ENCODE results near the gene SLC29A1.

The SLC29A1 gene

DNA sequence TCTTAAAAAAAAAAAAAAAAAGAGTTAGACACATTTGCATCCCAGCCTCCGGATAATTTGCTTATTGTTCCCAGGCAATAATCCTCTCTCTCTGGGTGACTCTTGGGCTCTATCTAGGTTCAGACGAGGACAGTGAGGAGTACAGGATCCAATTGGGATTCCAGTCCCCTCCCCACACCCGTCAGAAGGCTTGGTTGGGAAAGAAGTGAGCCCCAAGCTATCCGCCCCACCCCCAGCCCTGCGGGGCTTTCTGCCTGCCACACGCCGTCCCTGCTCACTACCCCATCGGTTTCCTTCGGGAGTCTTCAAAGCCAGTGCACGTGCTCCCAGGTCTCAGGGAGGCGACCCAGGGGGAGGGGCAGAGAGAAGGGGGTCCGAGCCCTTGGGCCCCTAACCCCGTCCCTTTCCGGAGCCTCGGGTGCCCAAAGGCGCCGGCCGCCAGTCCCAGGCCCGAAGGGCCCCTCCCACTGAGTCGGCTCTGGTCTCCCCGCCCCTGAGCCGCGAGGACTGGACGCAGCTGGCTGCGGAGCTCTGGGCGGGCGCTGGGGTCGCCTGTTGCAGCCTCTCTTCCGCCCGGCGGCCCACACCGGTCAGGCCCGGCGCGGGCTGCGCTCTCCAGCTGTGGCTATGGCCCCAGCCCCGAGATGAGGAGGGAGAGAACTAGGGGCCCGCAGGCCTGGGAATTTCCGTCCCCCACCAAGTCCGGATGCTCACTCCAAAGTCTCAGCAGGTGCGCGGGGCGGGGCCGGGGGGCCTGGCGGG, 4.2 kb upstream of the SLC29A1 start:
- 2% methylated on average over 36 of the region's 45 CpGs for WGBS

DNA sequence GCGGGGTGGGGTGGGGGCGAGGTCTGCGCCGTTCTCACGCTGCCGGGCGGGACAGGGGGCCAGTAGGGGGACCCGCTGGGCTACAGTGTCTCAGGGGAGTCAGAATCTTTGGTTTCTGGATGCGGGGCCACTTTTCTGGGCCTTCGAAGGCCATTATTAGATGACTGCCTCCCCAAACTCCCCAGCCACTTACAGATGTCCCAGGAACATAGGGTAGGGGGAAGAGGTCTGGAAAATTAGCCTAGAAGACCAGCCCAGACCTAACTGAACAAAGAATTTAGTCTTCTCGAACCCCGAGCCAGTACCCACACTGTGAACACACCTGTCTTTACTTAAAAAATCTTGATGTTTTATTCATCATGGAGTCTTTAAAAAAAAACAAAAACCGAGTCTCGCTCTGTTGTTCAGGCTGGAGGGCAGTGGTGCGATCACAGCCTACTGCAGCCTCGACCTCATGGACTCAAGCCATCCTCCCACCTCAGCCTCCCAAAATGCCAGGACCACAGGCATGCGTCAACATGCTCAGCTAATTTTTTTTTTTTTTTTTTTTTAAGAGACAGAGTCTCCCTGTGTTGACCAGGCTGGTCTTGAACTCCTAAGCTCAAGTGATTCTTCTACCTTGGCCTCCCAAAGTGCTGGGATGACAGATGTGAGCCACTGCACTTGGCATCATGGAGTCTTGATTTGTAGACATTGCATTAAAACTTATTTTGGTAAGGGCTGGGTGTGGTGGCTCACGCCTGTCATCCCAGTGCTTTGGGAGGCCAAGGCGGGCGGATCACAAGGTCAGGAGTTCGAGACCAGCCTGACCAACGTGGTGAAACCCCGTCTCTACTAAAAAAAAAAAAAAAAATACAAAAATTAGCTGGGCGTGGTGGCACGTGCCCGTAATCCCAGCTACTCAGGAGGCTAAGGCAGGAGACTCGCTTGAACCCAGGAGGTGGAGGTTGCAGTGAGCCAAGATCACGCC, 3.3 kb upstream of the SLC29A1 start:
- Histone ChIP-seq H3K4me1 (ENCODE audit: control insufficient read depth, insufficient read depth, low read depth, low read length) (peaks cover 51% of the 10 kb centered on the region), H4K91ac (ENCODE audit: low read length) (no peak overlapping the region), H2BK12ac (ENCODE audit: low read length in 2 of 2) (no peak overlapping the region), H2AFZ (ENCODE audit: low read depth, low read length) (no peak overlapping the region), H3K36me3 (ENCODE audit: control insufficient read depth in 1 of 2, insufficient read depth in 2 of 2, low read depth in 1 of 2, low read length in 2 of 2) (no peaks in the 10 kb centered on the region), H3K18ac (ENCODE audit: low read depth in 1 of 2, low read length in 2 of 2) (no peak overlapping the region), H3K4me3 (ENCODE audit: insufficient read depth in 1 of 2, low read depth in 1 of 2, low read length in 2 of 2) (peak overlapping the region in 1 of 2 experiments; percentile 62), H3K9ac (ENCODE audit: low read length) (peak overlapping the region; percentile 45), H3K23ac (ENCODE audit: low read length in 2 of 2) (no peak overlapping the region), H3K79me1 (replicated peaks; ENCODE audit: low read length, poor library complexity, severe bottlenecking) (peaks cover 12% of the 10 kb centered on the region), H2BK120ac (ENCODE audit: low read depth, low read length) (peak overlapping the region; percentile 73), H2BK15ac (ENCODE audit: low read depth, poor library complexity, severe bottlenecking) (peak overlapping the region; percentile 96), H2BK5ac (ENCODE audit: low read depth, low read length, poor library complexity, severe bottlenecking) (no peak overlapping the region), H3K14ac (ENCODE audit: low read length in 2 of 2) (no peak overlapping the region), H4K8ac (ENCODE audit: low read length) (peak overlapping the region; percentile 43), H3K4me2 (ENCODE audit: low read length, poor library complexity, severe bottlenecking) (peak overlapping the region; percentile 34), H3K27ac (ENCODE audit: low read length, poor library complexity, severe bottlenecking) (peak overlapping the region; percentile 37), H2AK5ac (ENCODE audit: low read length, severe bottlenecking) (peak overlapping the region; percentile 44), H3K9me3 (ENCODE audit: control insufficient read depth, low read length) (no peaks in the 10 kb centered on the region), H3K27me3 (ENCODE audit: control insufficient read depth in 1 of 2, insufficient read depth in 1 of 2, low read length in 2 of 2) (peaks cover 0 to 3% of the 10 kb centered on the region in 2 experiments), H3K4ac (ENCODE audit: low read depth in 1 of 2, low read length in 2 of 2) (no peak overlapping the region)
- 71% methylated on average over 15 of the region's 28 CpGs for WGBS
- DNase-seq: no peak

More for the DNA sequence above, 4.2 kb upstream of the SLC29A1 start:
- H3K36me3 ChIP-seq (ENCODE audit: control insufficient read depth in 1 of 2, insufficient read depth in 2 of 2, low read depth in 1 of 2, low read length in 2 of 2): no peaks in the 10 kb centered on the region
- peak overlapping the region; percentile 66 for H2BK5ac ChIP-seq (ENCODE audit: low read depth, low read length, poor library complexity, severe bottlenecking)
- H3K79me1 ChIP-seq (replicated peaks; ENCODE audit: low read length, poor library complexity, severe bottlenecking): peaks cover 4% of the 10 kb centered on the region
- peak overlapping the region; percentile 15 to 88 for H2BK12ac ChIP-seq (ENCODE audit: low read length in 2 of 2)
- no peak overlapping the region for H2AK5ac ChIP-seq (ENCODE audit: low read length, severe bottlenecking)
- H3K4me3 ChIP-seq (ENCODE audit: insufficient read depth in 1 of 2, low read depth in 1 of 2, low read length in 2 of 2): peak overlapping the region; percentile 62 to 73
- H3K27me3 ChIP-seq (ENCODE audit: control insufficient read depth in 1 of 2, insufficient read depth in 1 of 2, low read length in 2 of 2): peaks cover 0 to 3% of the 10 kb centered on the region in 2 experiments
- no peaks in the 10 kb centered on the region for H3K9me3 ChIP-seq (ENCODE audit: control insufficient read depth, low read length)
- H4K91ac ChIP-seq (ENCODE audit: low read length): no peak overlapping the region
- H2BK15ac ChIP-seq (ENCODE audit: low read depth, poor library complexity, severe bottlenecking): peak overlapping the region; percentile 71
- H3K4ac ChIP-seq (ENCODE audit: low read depth in 1 of 2, low read length in 2 of 2): peak overlapping the region in 1 of 2 experiments; percentile 49
- peak overlapping the region; percentile 73 for H2BK120ac ChIP-seq (ENCODE audit: low read depth, low read length)
- peak; percentile 87 for DNase-seq
- peak overlapping the region; percentile 79 for H4K8ac ChIP-seq (ENCODE audit: low read length)
- peak overlapping the region; percentile 96 for H3K4me2 ChIP-seq (ENCODE audit: low read length, poor library complexity, severe bottlenecking)
- peak overlapping the region; percentile 84 for H3K27ac ChIP-seq (ENCODE audit: low read length, poor library complexity, severe bottlenecking)
- H3K14ac ChIP-seq (ENCODE audit: low read length in 2 of 2): no peak overlapping the region
- peaks cover 46% of the 10 kb centered on the region for H3K4me1 ChIP-seq (ENCODE audit: control insufficient read depth, insufficient read depth, low read depth, low read length)
- H3K18ac ChIP-seq (ENCODE audit: low read depth in 1 of 2, low read length in 2 of 2): peak overlapping the region; percentile 84 to 96
- no peak overlapping the region for H2AFZ ChIP-seq (ENCODE audit: low read depth, low read length)
- H3K9ac ChIP-seq (ENCODE audit: low read length): peak overlapping the region; percentile 79
- no peak overlapping the region for H3K23ac ChIP-seq (ENCODE audit: low read length in 2 of 2)

DNA sequence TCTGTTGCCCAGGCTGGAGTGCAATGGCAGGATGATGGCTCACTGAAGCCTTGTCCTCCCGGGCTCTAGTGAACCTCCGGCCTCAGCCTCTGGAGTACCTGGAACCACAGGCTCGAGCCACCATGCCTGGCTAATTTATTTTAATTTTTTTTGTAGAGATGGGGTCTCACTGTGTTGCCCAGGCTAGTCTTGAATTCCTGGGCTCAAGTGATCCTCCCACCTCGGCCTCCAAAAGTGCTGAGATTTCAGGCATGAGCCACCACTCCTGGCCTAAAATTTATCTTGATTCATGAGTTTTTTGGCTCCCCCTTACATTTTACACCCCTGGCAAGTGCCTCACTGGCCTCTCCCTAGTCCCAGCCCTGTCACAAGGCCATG, 2.5 kb upstream of the SLC29A1 start:
- 96% methylated on average over 4 of the region's 4 CpGs for WGBS
- Histone ChIP-seq H3K4ac (ENCODE audit: low read depth in 1 of 2, low read length in 2 of 2) (no peak overlapping the region), H4K91ac (ENCODE audit: low read length) (no peak overlapping the region), H3K23ac (ENCODE audit: low read length in 2 of 2) (no peak overlapping the region), H3K4me1 (ENCODE audit: control insufficient read depth, insufficient read depth, low read depth, low read length) (peaks cover 51% of the 10 kb centered on the region), H3K36me3 (ENCODE audit: control insufficient read depth in 1 of 2, insufficient read depth in 2 of 2, low read depth in 1 of 2, low read length in 2 of 2) (no peaks in the 10 kb centered on the region), H2BK12ac (ENCODE audit: low read length in 2 of 2) (peak overlapping the region in 1 of 2 experiments; percentile 26), H3K9ac (ENCODE audit: low read length) (peak overlapping the region; percentile 18), H2BK5ac (ENCODE audit: low read depth, low read length, poor library complexity, severe bottlenecking) (no peak overlapping the region), H3K27ac (ENCODE audit: low read length, poor library complexity, severe bottlenecking) (peak overlapping the region; percentile 4), H3K4me2 (ENCODE audit: low read length, poor library complexity, severe bottlenecking) (no peak overlapping the region), H2AFZ (ENCODE audit: low read depth, low read length) (no peak overlapping the region), H3K9me3 (ENCODE audit: control insufficient read depth, low read length) (no peaks in the 10 kb centered on the region), H3K18ac (ENCODE audit: low read depth in 1 of 2, low read length in 2 of 2) (peak overlapping the region in 1 of 2 experiments; percentile 73), H4K8ac (ENCODE audit: low read length) (no peak overlapping the region), H3K27me3 (ENCODE audit: control insufficient read depth in 1 of 2, insufficient read depth in 1 of 2, low read length in 2 of 2) (peaks cover 0 to 2% of the 10 kb centered on the region in 2 experiments), H3K14ac (ENCODE audit: low read length in 2 of 2) (peak overlapping the region in 1 of 2 experiments; percentile 5), H2BK15ac (ENCODE audit: low read depth, poor library complexity, severe bottlenecking) (peak overlapping the region; percentile 39), H3K4me3 (ENCODE audit: insufficient read depth in 1 of 2, low read depth in 1 of 2, low read length in 2 of 2) (no peak overlapping the region), H2BK120ac (ENCODE audit: low read depth, low read length) (no peak overlapping the region), H3K79me1 (replicated peaks; ENCODE audit: low read length, poor library complexity, severe bottlenecking) (peaks cover 15% of the 10 kb centered on the region), H2AK5ac (ENCODE audit: low read length, severe bottlenecking) (peak overlapping the region; percentile 17)
- DNase-seq: no peak
